ENCODE results near the gene RRAGC.

DNA sequence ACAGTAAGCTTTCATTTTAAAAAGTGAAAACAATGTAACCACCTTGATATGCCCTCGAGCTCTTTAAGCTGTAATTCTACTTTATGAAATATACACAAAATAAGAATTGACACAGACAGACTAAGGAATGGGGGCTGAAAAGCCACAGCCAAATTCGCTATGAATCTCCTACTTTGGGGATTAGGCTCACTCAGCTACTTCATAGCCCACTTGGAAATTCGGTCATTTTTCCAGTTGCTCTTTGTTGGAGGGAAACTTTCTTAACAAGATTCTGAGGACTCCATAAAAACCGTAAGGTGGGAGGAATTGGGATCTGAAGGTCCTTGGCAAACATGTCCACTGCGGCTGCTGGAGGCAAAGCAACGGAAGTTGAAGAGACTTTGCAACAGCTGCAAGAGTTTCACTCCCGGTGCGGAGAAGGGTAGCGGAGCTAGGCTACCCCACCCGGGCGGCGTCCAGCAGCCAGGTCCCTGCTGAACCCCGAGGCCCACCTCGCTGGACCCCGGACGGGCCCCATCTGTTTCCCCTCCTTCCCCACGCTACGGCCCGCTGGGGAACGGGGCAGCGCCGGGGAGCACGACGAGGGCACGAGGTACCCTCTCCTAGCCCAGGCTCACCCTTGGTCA, 12.9 kb upstream of the RRAGC start:
- TF ChIP-seq EZH2 (IDR thresholded peaks at IDR 0.05; ENCODE audit: borderline replicate concordance, low read depth, low read length) = no peak
- no peak for TF ChIP-seq SP2 (IDR thresholded peaks at IDR 0.05; ENCODE audit: extremely low read depth, low read depth, low read length, poor library complexity, severe bottlenecking)
- TF ChIP-seq PTBP1 (IDR thresholded peaks at IDR 0.05; ENCODE audit: low read depth, low read length) = no peak
- no peak for TF ChIP-seq POLR2A (conservative IDR thresholded peaks at IDR 0.05)
